ENCODE measurements around the gene ADRM1.

- TF ChIP-seq SP1 (IDR thresholded peaks at IDR 0.05): no peak
- no peak for TF ChIP-seq FOXK2 (IDR thresholded peaks at IDR 0.05)
Measured at GRCh38 chr20:62262064-62262463, 40.7 kb upstream of the ADRM1 start.

Data from HEK293T (cell line).